WI38 (cell line): Measurements from ENCODE around the gene CCNI2.

Experiments used
- H3K4me3 ChIP-seq: 2 replicates; pipeline ENCODE4 v1.5.1; 2011; ENCODE audit warnings: low read depth, mild to moderate bottlenecking, control low read depth, low read length
- CTCF ChIP-seq: IDR thresholded peaks from 2 replicates; pipeline ENCODE4 v1.5.1; 2012; ENCODE audit warnings: low read depth, mild to moderate bottlenecking, control low read depth, low read length

CCNI2 gene

GRCh38 chr5:132785365-132785764, 38.1 kb downstream of the CCNI2 start:
- TF ChIP-seq CTCF: no peak
- H3K4me3 ChIP-seq: no peak overlapping the region

GRCh38 chr5:132785864-132786263, 38.6 kb downstream of the CCNI2 start:
- no peak for TF ChIP-seq CTCF
- no peak overlapping the region for H3K4me3 ChIP-seq

GRCh38 chr5:132787076-132787475, 39.9 kb downstream of the CCNI2 start:
- TF ChIP-seq CTCF: no peak
- no peak overlapping the region for H3K4me3 ChIP-seq

GRCh38 chr5:132788508-132788907, 41.3 kb downstream of the CCNI2 start:
- TF ChIP-seq CTCF: no peak
- H3K4me3 ChIP-seq: no peak overlapping the region

GRCh38 chr5:132788990-132789886, 42.0 kb downstream of the CCNI2 start:
- no peak overlapping the region for H3K4me3 ChIP-seq
- TF ChIP-seq CTCF: no peak

GRCh38 chr5:132790201-132790865, 43.1 kb downstream of the CCNI2 start:
- H3K4me3 ChIP-seq: no peak overlapping the region
- no peak for TF ChIP-seq CTCF

- no peak for TF ChIP-seq CTCF
- no peak overlapping the region for H3K4me3 ChIP-seq
Observed at GRCh38 chr5:132791026-132791425, 43.8 kb downstream of the CCNI2 start.
